Keratinocyte (primary cell): ENCODE data around the gene CCDC197. TPM values are rescaled to one million over a fixed set of nuclear protein-coding genes. Genes with fewer than 3 reads are reported as not detected.

Source experiments
- DNase-seq: peaks from one replicate; pipeline ENCODE4 v3.0.0-alpha.2; 2011; ENCODE audit warnings: low read depth, missing footprints, low spot score
- FAIRE-seq: peaks from 2 replicates; lab custom pipeline; 2011; peaks lifted over from hg19 to GRCh38; lab: Jason Lieb, UNC
- H2AFZ ChIP-seq: 2 replicates; pipeline ENCODE4 v1.6.0; 2012; ENCODE audit warnings: low read length, control low read depth, inconsistent platforms; ENCODE audit not compliant: control insufficient read depth
- H3K27ac ChIP-seq: 2 replicates; pipeline ENCODE4 v1.5.1; 2011; ENCODE audit warnings: low read length; ENCODE audit not compliant: control insufficient read depth, insufficient read depth
- H3K27me3 ChIP-seq: 3 replicates; pipeline ENCODE4 v1.6.0; 2011; ENCODE audit warnings: low read length; ENCODE audit not compliant: control insufficient read depth, insufficient read depth; ENCODE audit errors: extremely low read depth
- H3K36me3 ChIP-seq, 2 experiments: 2 replicates in 1 of 2; 3 replicates in 1 of 2; pipeline ENCODE4 v1.5.1; 2011; ENCODE audit warnings: low read length in 2 of 2, mild to moderate bottlenecking in 1 of 2; ENCODE audit not compliant: control insufficient read depth in 2 of 2, insufficient read depth in 2 of 2; ENCODE audit errors: extremely low read depth in 1 of 2
- H3K4me1 ChIP-seq: 3 replicates; pipeline ENCODE4 v1.5.1; 2011; ENCODE audit warnings: low read length; ENCODE audit not compliant: control insufficient read depth, insufficient read depth; ENCODE audit errors: extremely low read depth
- H3K4me2 ChIP-seq: 3 replicates; pipeline ENCODE4 v1.6.0; 2011; ENCODE audit warnings: low read depth, low read length; ENCODE audit not compliant: control insufficient read depth, insufficient read depth; ENCODE audit errors: extremely low read depth
- H3K4me3 ChIP-seq, 3 experiments: fragments of 200-600 bp in 1 of 3; sonication (generic) in 1 of 3; 2 replicates in 2 of 3; 3 replicates in 1 of 3; pipeline ENCODE4 v1.5.1; 2011 to 2016; ENCODE audit warnings: low read length in 3 of 3, mild to moderate bottlenecking in 3 of 3, control low read depth in 2 of 3, inconsistent platforms in 1 of 3, low read depth in 1 of 3, mixed read lengths in 1 of 3, mixed run types in 1 of 3, moderate library complexity in 1 of 3; ENCODE audit not compliant: control insufficient read depth in 2 of 3, insufficient read depth in 2 of 3; ENCODE audit errors: extremely low read depth in 1 of 3
- H3K79me2 ChIP-seq: 2 replicates; pipeline ENCODE4 v1.6.0; 2012; ENCODE audit warnings: low read length; ENCODE audit not compliant: control insufficient read depth, insufficient read depth
- H3K9ac ChIP-seq: 3 replicates; pipeline ENCODE4 v1.6.0; 2011; ENCODE audit warnings: low read length; ENCODE audit not compliant: control insufficient read depth, insufficient read depth; ENCODE audit errors: extremely low read depth
- H3K9me1 ChIP-seq: 3 replicates; pipeline ENCODE4 v1.6.0; 2011; ENCODE audit warnings: low read length; ENCODE audit not compliant: control insufficient read depth, insufficient read depth; ENCODE audit errors: extremely low read depth
- H3K9me3 ChIP-seq: 2 replicates; pipeline ENCODE4 v1.5.1; 2012; ENCODE audit warnings: low read depth, low read length; ENCODE audit not compliant: control insufficient read depth
- H4K20me1 ChIP-seq: 3 replicates; pipeline ENCODE4 v1.6.0; 2011; ENCODE audit warnings: low read length; ENCODE audit not compliant: control insufficient read depth, insufficient read depth; ENCODE audit errors: extremely low read depth
- CTCF ChIP-seq, 3 experiments: IDR thresholded peaks in 1 of 3; conservative IDR thresholded peaks in 1 of 3; optimal IDR thresholded peaks in 1 of 3; 2 replicates in 2 of 3; 3 replicates in 1 of 3; pipeline versions ENCODE3 to v1.5.1; 2011; ENCODE audit warnings: low read length in 3 of 3, mild to moderate bottlenecking in 3 of 3, moderate library complexity in 2 of 3, control low read depth in 1 of 3, inconsistent platforms in 1 of 3; ENCODE audit not compliant: insufficient read depth in 2 of 3; ENCODE audit errors: extremely low read depth in 1 of 3
- EZH2 ChIP-seq: IDR thresholded peaks from one replicate; pipeline ENCODE4 v1.6.1; 2012; ENCODE audit warnings: inconsistent platforms, mild to moderate bottlenecking, low read length, moderate library complexity
- dilution Hi-C: fragments of 300-500 bp; cut with MboI; formaldehyde crosslinking; loops from one replicate; pipeline ENCODE4 v1.7.0; 2020; ENCODE audit warnings: low sequenced_read_pairs; ENCODE audit not compliant: extremely low pct_ligation_motif_present
- polyA plus RNA-seq, 5 experiments: library from polyadenylated mRNA; depleted of rRNA in 3 of 5; stranded (reverse) in 3 of 5; stranded (forward) in 1 of 5; unstranded in 1 of 5; fragments of >200 nt; gene quantifications; 1 replicate in 1 of 5; 2 replicates in 3 of 5; 3 replicates in 1 of 5; pipeline versions ENCODE4 v1.2.1 to v1.2.3, GENCODE V29; 2011 to 2012; ENCODE audit warnings: missing spikeins in 2 of 5, low read depth in 1 of 5, low replicate concordance in 1 of 5

Gene CCDC197
- polyA plus RNA-seq, 1 donor (not counting 4 experiments of a cell fraction or from before 2014, with no cell fraction given): not detected

- Histone ChIP-seq H4K20me1 (no peaks in the 10 kb centered on the region), H3K27ac (no peak overlapping the region), H3K9me3 (no peaks in the 10 kb centered on the region), H3K9me1 (no peaks in the 10 kb centered on the region), H3K4me1 (peaks cover 13% of the 10 kb centered on the region), H3K79me2 (no peaks in the 10 kb centered on the region), H3K4me2 (no peak overlapping the region), H3K9ac (no peak overlapping the region), H3K27me3 (no peaks in the 10 kb centered on the region), H3K36me3 (no peaks in the 10 kb centered on the region), H3K4me3 (no peak overlapping the region), H2AFZ (no peak overlapping the region)
- dilution Hi-C loops: no loop called here
- DNase-seq (no peak), FAIRE-seq (no peak)
- no peak for TF ChIP-seq CTCF (optimal IDR thresholded peaks at IDR 0.05 in 1 of 3, IDR thresholded peaks at IDR 0.05 in 1 of 3, conservative IDR thresholded peaks at IDR 0.05 in 1 of 3; ENCODE audit: extremely low read depth in 1 of 3, insufficient read depth in 2 of 3, low read length in 3 of 3)
- no peak for TF ChIP-seq EZH2
Observed at GRCh38 chr14:93954900-93955849, 41.9 kb upstream of the CCDC197 start.

- no peaks in the 10 kb centered on the region for H3K36me3 ChIP-seq
- H3K9me3 ChIP-seq: no peaks in the 10 kb centered on the region
- DNase-seq (no peak), FAIRE-seq (no peak)
- no peak overlapping the region for H3K4me3 ChIP-seq
- peaks cover 19% of the 10 kb centered on the region for H3K4me1 ChIP-seq
- TF ChIP-seq EZH2 (no peak), CTCF (optimal IDR thresholded peaks at IDR 0.05 in 1 of 3, IDR thresholded peaks at IDR 0.05 in 1 of 3, conservative IDR thresholded peaks at IDR 0.05 in 1 of 3; ENCODE audit: extremely low read depth in 1 of 3, insufficient read depth in 2 of 3, low read length in 3 of 3) (no peak)
- H3K27ac ChIP-seq: no peak overlapping the region
- H3K4me2 ChIP-seq: no peak overlapping the region
- dilution Hi-C loops: no loop called here
- H3K9ac ChIP-seq: no peak overlapping the region
- no peaks in the 10 kb centered on the region for H3K79me2 ChIP-seq
- H3K27me3 ChIP-seq: no peaks in the 10 kb centered on the region
- no peaks in the 10 kb centered on the region for H4K20me1 ChIP-seq
- H2AFZ ChIP-seq: no peak overlapping the region
- no peaks in the 10 kb centered on the region for H3K9me1 ChIP-seq
Observed at GRCh38 chr14:93955850-93956481, 41.1 kb upstream of the CCDC197 start.
